SU-DHL-6 (cell line): ENCODE data around the gene TAGLN2.

Experiments used
- EZH2phosphoT487 ChIP-seq: fragments of 200-600 bp; sonication (generic), shearing (Covaris generic); conservative IDR thresholded peaks from 2 replicates; pipeline ENCODE4 v1.6.1; 2018; ENCODE audit warnings: mild to moderate bottlenecking, antibody characterized with exemption, low read length, moderate library complexity, mixed read lengths
- TF ChIP-seq, protein P1 (sequence below): fragments of 200-600 bp; sonication (generic); IDR thresholded peaks from one replicate; pipeline ENCODE4 v1.5.1; 2017; ENCODE audit warnings: antibody characterized with exemption, mild to moderate bottlenecking, low read length, moderate library complexity; ENCODE audit not compliant: insufficient read depth, poor library complexity, severe bottlenecking

DNA sequence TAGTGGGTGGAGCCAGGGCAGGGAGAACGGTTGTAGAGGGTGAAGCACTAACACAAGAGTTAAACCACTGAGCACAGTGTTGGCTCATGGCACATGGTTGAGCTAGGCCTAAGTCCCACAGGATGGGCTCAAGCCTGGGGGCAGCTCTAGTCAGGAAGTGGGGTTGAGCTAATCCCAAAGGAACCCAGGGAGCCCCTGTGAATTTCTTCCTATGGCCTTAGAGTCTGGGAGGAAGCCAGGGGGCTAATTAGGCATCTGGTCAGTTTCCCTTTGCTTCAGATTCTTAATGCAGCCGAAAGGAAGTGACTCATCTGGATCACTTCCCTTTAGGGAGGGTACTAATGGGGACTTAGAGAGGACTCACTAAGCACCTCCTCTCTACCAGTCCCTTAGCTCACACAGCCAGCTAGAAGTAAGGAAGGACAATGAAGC lies 35.5 kb downstream of the TAGLN2 start:
- TF ChIP-seq, protein P1, sequence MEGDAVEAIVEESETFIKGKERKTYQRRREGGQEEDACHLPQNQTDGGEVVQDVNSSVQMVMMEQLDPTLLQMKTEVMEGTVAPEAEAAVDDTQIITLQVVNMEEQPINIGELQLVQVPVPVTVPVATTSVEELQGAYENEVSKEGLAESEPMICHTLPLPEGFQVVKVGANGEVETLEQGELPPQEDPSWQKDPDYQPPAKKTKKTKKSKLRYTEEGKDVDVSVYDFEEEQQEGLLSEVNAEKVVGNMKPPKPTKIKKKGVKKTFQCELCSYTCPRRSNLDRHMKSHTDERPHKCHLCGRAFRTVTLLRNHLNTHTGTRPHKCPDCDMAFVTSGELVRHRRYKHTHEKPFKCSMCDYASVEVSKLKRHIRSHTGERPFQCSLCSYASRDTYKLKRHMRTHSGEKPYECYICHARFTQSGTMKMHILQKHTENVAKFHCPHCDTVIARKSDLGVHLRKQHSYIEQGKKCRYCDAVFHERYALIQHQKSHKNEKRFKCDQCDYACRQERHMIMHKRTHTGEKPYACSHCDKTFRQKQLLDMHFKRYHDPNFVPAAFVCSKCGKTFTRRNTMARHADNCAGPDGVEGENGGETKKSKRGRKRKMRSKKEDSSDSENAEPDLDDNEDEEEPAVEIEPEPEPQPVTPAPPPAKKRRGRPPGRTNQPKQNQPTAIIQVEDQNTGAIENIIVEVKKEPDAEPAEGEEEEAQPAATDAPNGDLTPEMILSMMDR, result no peak
- TF ChIP-seq EZH2phosphoT487, result no peak
